Breast epithelium (tissue), 4 donors: ENCODE results near the gene CAPN9. TPM values are rescaled to one million over a fixed set of nuclear protein-coding genes. Genes with fewer than 3 reads are reported as not detected.

Experiments used
- DNase-seq, 2 donors: peaks; one replicate each; pipeline ENCODE4 v3.0.0-alpha.2; 2019; ENCODE audit warnings: low spot score in 2 of 2
- H3K27ac ChIP-seq, 2 donors: fragments of 200-600 bp; sonication (generic) in 1 of 2; one replicate each; pipeline ENCODE4 v1.5.1; 2016 to 2019; ENCODE audit warnings: mild to moderate bottlenecking in 1 of 2
- H3K27me3 ChIP-seq, 2 donors: fragments of 200-600 bp; sonication (generic) in 1 of 2; one replicate each; pipeline versions ENCODE4 v1.5.1 to v1.6.0; 2017 to 2019; ENCODE audit warnings: control low read depth in 1 of 2, mild to moderate bottlenecking in 1 of 2
- H3K36me3 ChIP-seq: fragments of 200-600 bp; one replicate; pipeline ENCODE4 v1.5.1; 2019
- H3K4me1 ChIP-seq, 2 donors: fragments of 200-600 bp; sonication (generic); one replicate each; pipeline ENCODE4 v1.5.1; 2016 to 2019; ENCODE audit warnings: control low read depth in 1 of 2
- H3K4me3 ChIP-seq, 3 donors: fragments of 200-600 bp; sonication (generic); 1 replicate in 2 of 3; 2 replicates in 1 of 3; pipeline ENCODE4 v1.5.1; 2016 to 2019; ENCODE audit warnings: mild to moderate bottlenecking in 3 of 3, moderate library complexity in 2 of 3
- H3K9me3 ChIP-seq, 2 donors: fragments of 200-600 bp; sonication (generic) in 1 of 2; one replicate each; pipeline ENCODE4 v1.5.1; 2016 to 2019; ENCODE audit warnings: control low read depth in 1 of 2
- CTCF ChIP-seq, 3 donors: fragments of 450-650 bp; IDR thresholded peaks; one replicate each; pipeline ENCODE4 v1.5.1; 2016 to 2017; ENCODE audit warnings: antibody characterized with exemption in 3 of 3, mild to moderate bottlenecking in 3 of 3, moderate library complexity in 3 of 3
- POLR2A ChIP-seq: fragments of 450-650 bp; IDR thresholded peaks from one replicate; pipeline ENCODE4 v1.6.1; 2016; ENCODE audit warnings: antibody characterized with exemption, mild to moderate bottlenecking, moderate library complexity
- POLR2AphosphoS5 ChIP-seq, 3 donors: sonication (generic); formaldehyde crosslinking; IDR thresholded peaks; one replicate each; pipeline ENCODE4 v1.6.1; 2017; ENCODE audit warnings: antibody characterized with exemption in 3 of 3
- intact Hi-C: fragments of 100-400 bp; cut with DNase I; formaldehyde crosslinking; loops from one replicate; pipeline ENCODE4 v1.15.1; 2023; ENCODE audit warnings: low total_unique reads
- total RNA-seq, 3 donors: library from RNA; depleted of rRNA; stranded (reverse); fragments of >200 nt; gene quantifications; one replicate each; pipeline ENCODE4 v1.1.0, GENCODE V29; 2016

CAPN9 gene
- total RNA-seq, 3 donors from 2014 or later: 2.3 TPM; not detected in 2

- peak overlapping the region; percentile 90 to 91 for H3K27ac ChIP-seq
- no peaks in the 10 kb centered on the region for H3K9me3 ChIP-seq
- no peaks in the 10 kb centered on the region for H3K27me3 ChIP-seq
- H3K36me3 ChIP-seq: no peaks in the 10 kb centered on the region
- no peak overlapping the region for H3K4me3 ChIP-seq
- peaks cover 8 to 12% of the 10 kb centered on the region in 2 donors for H3K4me1 ChIP-seq
- no peak for TF ChIP-seq POLR2A
- TF ChIP-seq CTCF (IDR thresholded peaks at IDR 0.05): no peak
- no peak for TF ChIP-seq POLR2AphosphoS5 (IDR thresholded peaks at IDR 0.05)
- intact Hi-C loops: no loop called here
- no peak for DNase-seq
Observed at GRCh38 chr1:230827081-230827681, 80.0 kb downstream of the CAPN9 start.

- TF ChIP-seq POLR2A (no peak), CTCF (IDR thresholded peaks at IDR 0.05) (no peak), POLR2AphosphoS5 (IDR thresholded peaks at IDR 0.05) (no peak)
- Histone ChIP-seq H3K27ac (peak overlapping the region; percentile 59 to 90), H3K9me3 (no peaks in the 10 kb centered on the region), H3K27me3 (no peaks in the 10 kb centered on the region), H3K4me1 (peaks cover 8 to 12% of the 10 kb centered on the region in 2 donors), H3K36me3 (no peaks in the 10 kb centered on the region), H3K4me3 (no peak overlapping the region)
- intact Hi-C loops: no loop called here
- DNase-seq: no peak
Observed at GRCh38 chr1:230827801-230828200, 80.6 kb downstream of the CAPN9 start.

- H3K9me3 ChIP-seq: no peaks in the 10 kb centered on the region
- no peak for TF ChIP-seq POLR2AphosphoS5 (IDR thresholded peaks at IDR 0.05)
- TF ChIP-seq POLR2A: no peak
- no peak for TF ChIP-seq CTCF (IDR thresholded peaks at IDR 0.05)
- no peak for DNase-seq
- H3K4me1 ChIP-seq: peaks cover 8 to 12% of the 10 kb centered on the region in 2 donors
- no peak overlapping the region for H3K4me3 ChIP-seq
- no peaks in the 10 kb centered on the region for H3K36me3 ChIP-seq
- intact Hi-C loops: no loop called here
- H3K27me3 ChIP-seq: no peaks in the 10 kb centered on the region
- peak overlapping the region in 1 of 2 donors; percentile 90 for H3K27ac ChIP-seq
Observed at GRCh38 chr1:230828421-230828820, 81.2 kb downstream of the CAPN9 start.

- no peak for DNase-seq
- Histone ChIP-seq H3K4me3 (no peak overlapping the region), H3K4me1 (peaks cover 0 to 6% of the 10 kb centered on the region in 2 donors), H3K36me3 (no peaks in the 10 kb centered on the region), H3K27me3 (no peaks in the 10 kb centered on the region), H3K27ac (no peak overlapping the region), H3K9me3 (no peaks in the 10 kb centered on the region)
- TF ChIP-seq CTCF (IDR thresholded peaks at IDR 0.05): no peak
- no peak for TF ChIP-seq POLR2A
- no peak for TF ChIP-seq POLR2AphosphoS5 (IDR thresholded peaks at IDR 0.05)
- intact Hi-C loops: no loop called here
Observed at GRCh38 chr1:230831771-230832170, 84.6 kb downstream of the CAPN9 start.

GRCh38 chr1:230832476-230832875 is 85.3 kb downstream of the CAPN9 start:
- no peaks in the 10 kb centered on the region for H3K36me3 ChIP-seq
- H3K4me3 ChIP-seq: no peak overlapping the region
- DNase-seq: no peak
- intact Hi-C loops: no loop called here
- no peak overlapping the region for H3K27ac ChIP-seq
- no peaks in the 10 kb centered on the region for H3K4me1 ChIP-seq
- H3K27me3 ChIP-seq: no peaks in the 10 kb centered on the region
- no peaks in the 10 kb centered on the region for H3K9me3 ChIP-seq
- TF ChIP-seq POLR2AphosphoS5 (IDR thresholded peaks at IDR 0.05) (no peak), CTCF (IDR thresholded peaks at IDR 0.05) (no peak), POLR2A (no peak)
